Measurements from ENCODE around the gene HECTD2.
"Not testable (repeated sequence)": the region's sequence is repeated elsewhere in the genome, so short reads cannot be mapped to it uniquely, and the experiment has no call there.

The HECTD2 gene

GRCh38 chr10:91545384-91545783 lies 135.2 kb downstream of the HECTD2 start:
- DNase-seq: no peak

- no peak for DNase-seq
Measured at GRCh38 chr10:91545838-91546237, 135.7 kb downstream of the HECTD2 start.

GRCh38 chr10:91549262-91549661 lies 139.1 kb downstream of the HECTD2 start:
- no peak for DNase-seq

GRCh38 chr10:91550021-91550420 lies 139.9 kb downstream of the HECTD2 start:
- no peak for DNase-seq

GRCh38 chr10:91551856-91552255 lies 141.7 kb downstream of the HECTD2 start:
- DNase-seq: no peak

GRCh38 chr10:91552274-91553095 lies 142.3 kb downstream of the HECTD2 start:
- no peak for DNase-seq

- no peak for DNase-seq
Measured at GRCh38 chr10:91555455-91555854, 145.3 kb downstream of the HECTD2 start.

- DNase-seq: no peak
Measured at GRCh38 chr10:91556691-91557566, 146.8 kb downstream of the HECTD2 start.

GRCh38 chr10:91557651-91558111 lies 147.5 kb downstream of the HECTD2 start:
- no peak for DNase-seq

GRCh38 chr10:91558473-91558872 lies 148.3 kb downstream of the HECTD2 start:
- no peak for DNase-seq

- DNase-seq: no peak
Measured at GRCh38 chr10:91559169-91559568, 149.0 kb downstream of the HECTD2 start.

GRCh38 chr10:91559750-91560149 lies 149.6 kb downstream of the HECTD2 start:
- no peak for DNase-seq

GRCh38 chr10:91560827-91561226 lies 150.7 kb downstream of the HECTD2 start:
- DNase-seq: not testable (repeated sequence)

GRCh38 chr10:91562839-91563581 lies 152.9 kb downstream of the HECTD2 start:
- DNase-seq: no peak

GRCh38 chr10:91564026-91564425 lies 153.9 kb downstream of the HECTD2 start:
- no peak for DNase-seq
